Naive thymus-derived CD4-positive, alpha-beta T cell (primary cell): ENCODE measurements around the gene DNM3. TPM values are rescaled to one million over a fixed set of nuclear protein-coding genes. Genes with fewer than 3 reads are reported as not detected.

Experiments
- ATAC-seq: fragments of 150-1000 bp; cut with Tn5 transposase; 2 replicates; pipeline ENCODE4 v1.10.0; 2021; ENCODE audit warnings: mild to moderate bottlenecking, moderate library complexity
- CTCF ChIA-PET: fragments of 350-600 bp; sonication (Branson Sonifier 250); formaldehyde crosslinking; loops from one replicate; lab custom pipeline; 2021; ENCODE audit warnings: antibody characterized with exemption; lab: Charles Lee
- POLR2A ChIA-PET: fragments of 350-600 bp; sonication (Branson Sonifier 250); formaldehyde crosslinking; loops from one replicate; lab custom pipeline; 2021; ENCODE audit warnings: antibody characterized with exemption, inconsistent platforms; lab: Charles Lee
- DNase-seq, 9 donors: peaks; one replicate each; pipeline versions ENCODE4 v3.0.0 to v3.0.0-alpha.2; 2020 to 2022; ENCODE audit warnings: mixed read lengths in 1 of 9
- H3K27ac ChIP-seq: one replicate; pipeline ENCODE4 v1.7.0; 2013; ENCODE audit warnings: mild to moderate bottlenecking, low read depth, low read length, moderate library complexity
- H3K27me3 ChIP-seq, 2 donors: one replicate each; pipeline ENCODE4 v1.7.0; 2013; ENCODE audit warnings: low read length in 2 of 2, mild to moderate bottlenecking in 2 of 2, moderate library complexity in 2 of 2; ENCODE audit not compliant: control insufficient read depth in 2 of 2, insufficient read depth in 2 of 2
- H3K36me3 ChIP-seq, 3 experiments: 1 replicate in 2 of 3; 2 replicates in 1 of 3; pipeline ENCODE4 v1.7.0; 2013; ENCODE audit warnings: low read length in 3 of 3, mild to moderate bottlenecking in 3 of 3, moderate library complexity in 1 of 3; ENCODE audit not compliant: insufficient read depth in 3 of 3, control insufficient read depth in 2 of 3
- H3K4me1 ChIP-seq, 2 donors: one replicate each; pipeline ENCODE4 v1.7.0; 2013; ENCODE audit warnings: low read length in 2 of 2, mild to moderate bottlenecking in 2 of 2, moderate library complexity in 1 of 2; ENCODE audit not compliant: control insufficient read depth in 2 of 2, insufficient read depth in 2 of 2
- H3K4me3 ChIP-seq: 2 replicates; pipeline ENCODE4 v1.7.0; 2013; ENCODE audit warnings: mild to moderate bottlenecking, low read length
- H3K9me3 ChIP-seq, 3 experiments: 1 replicate in 2 of 3; 2 replicates in 1 of 3; pipeline ENCODE4 v1.7.0; 2013; ENCODE audit warnings: low read length in 3 of 3; ENCODE audit not compliant: control insufficient read depth in 2 of 3
- H3K27ac Mint-ChIP-seq, 9 donors: one replicate each; pipeline ENCODE4 v1.8.0; 2020 to 2022; ENCODE audit warnings: mixed read lengths in 9 of 9, mild to moderate bottlenecking in 8 of 9, moderate library complexity in 5 of 9, inconsistent platforms in 2 of 9
- H3K27me3 Mint-ChIP-seq, 5 donors: one replicate each; pipeline ENCODE4 v1.8.0; 2021 to 2022; ENCODE audit warnings: mixed read lengths in 5 of 5, mild to moderate bottlenecking in 1 of 5
- H3K36me3 Mint-ChIP-seq, 5 donors: one replicate each; pipeline ENCODE4 v1.8.0; 2020 to 2022; ENCODE audit warnings: mixed read lengths in 5 of 5, mild to moderate bottlenecking in 3 of 5, inconsistent platforms in 1 of 5
- H3K4me1 Mint-ChIP-seq, 7 donors: one replicate each; pipeline ENCODE4 v1.8.0; 2020 to 2022; ENCODE audit warnings: mixed read lengths in 7 of 7, mild to moderate bottlenecking in 3 of 7, inconsistent platforms in 1 of 7
- H3K4me3 Mint-ChIP-seq, 10 donors: one replicate each; pipeline ENCODE4 v1.8.0; 2020 to 2022; ENCODE audit warnings: mild to moderate bottlenecking in 10 of 10, mixed read lengths in 10 of 10, moderate library complexity in 6 of 10, inconsistent platforms in 2 of 10
- H3K9me3 Mint-ChIP-seq, 11 donors: one replicate each; pipeline ENCODE4 v1.8.0; 2020 to 2022; ENCODE audit warnings: mixed read lengths in 11 of 11, mild to moderate bottlenecking in 4 of 11, inconsistent platforms in 1 of 11, moderate library complexity in 1 of 11
- intact Hi-C, 2 donors: fragments of 100-400 bp; cut with micrococcal nuclease; formaldehyde crosslinking; loops; one replicate each; pipeline ENCODE4 v1.15.1; 2023
- polyA plus RNA-seq, 2 donors: library from polyadenylated mRNA; unstranded; fragments of 300-500 nt; fragmentation: Illumina TruSeq; gene quantifications; one replicate each; pipeline ENCODE4 v1.2.3, GENCODE V29; 2021
- total RNA-seq, 6 experiments: library from RNA in 5 of 6; stranded (reverse) in 5 of 6; gene quantifications; 1 replicate in 5 of 6; 2 replicates in 1 of 6; pipeline ENCODE4 v1.2.3 and lab custom pipeline; 2021 to 2026

The DNM3 gene
- total and polyA plus RNA-seq, 7 experiments from 2014 or later: 1.2 to 2.5 (median 2.0) TPM

DNA sequence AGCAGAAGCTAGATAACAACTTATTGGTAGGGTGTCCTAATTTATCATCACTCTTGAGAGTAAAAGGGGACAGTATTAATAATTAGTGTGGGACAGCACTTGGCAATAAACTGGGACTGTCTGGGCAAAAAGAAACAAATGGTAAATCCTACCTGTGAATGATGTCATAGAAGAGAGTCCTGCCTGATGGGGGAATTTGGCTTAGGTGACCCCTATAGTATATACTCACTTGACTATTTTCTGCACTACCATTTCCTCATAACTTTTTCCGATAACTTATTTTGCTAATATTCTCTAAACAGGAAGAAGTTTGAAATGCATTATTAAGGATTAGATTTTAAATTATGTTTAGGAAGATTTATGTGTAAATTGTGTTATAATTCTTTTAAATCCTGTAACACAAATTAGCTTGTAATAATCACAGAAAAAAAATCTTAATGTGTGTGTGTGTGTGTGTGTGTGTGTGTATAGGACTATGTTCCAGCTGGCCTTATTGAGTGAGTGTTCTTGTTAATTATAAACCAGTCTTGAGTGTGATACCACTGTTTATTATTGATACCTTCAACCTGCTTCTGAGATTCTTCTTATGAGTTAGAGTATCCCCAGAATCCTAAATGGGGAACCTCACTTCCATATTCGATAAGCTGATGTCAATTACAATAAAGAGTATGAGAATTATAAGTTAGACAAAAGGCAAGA, 435.0 kb downstream of the DNM3 start:
- Histone ChIP-seq H3K9me3 (no peaks in the 10 kb centered on the region), H3K27me3 (no peaks in the 10 kb centered on the region), H3K27ac (no peak overlapping the region), H3K36me3 (no peaks in the 10 kb centered on the region), H3K4me1 (no peaks in the 10 kb centered on the region), H3K4me3 (no peak overlapping the region)
- H3K9me3 Mint-ChIP-seq: peaks cover 0 to 6% (median 0%) of the 10 kb centered on the region in 11 donors
- CTCF ChIA-PET: no interaction called here
- intact Hi-C loops: loop anchor here in 1 of 2 donors (10.0 kb wide), 2 partner anchors 121 to 181 kb away; no protein-coding TSS in a partner anchor
- no peaks in the 10 kb centered on the region for H3K27me3 Mint-ChIP-seq
- DNase-seq: no peak
- H3K4me1 Mint-ChIP-seq: peaks cover 0 to 25% (median 0%) of the 10 kb centered on the region in 7 donors
- H3K4me3 Mint-ChIP-seq: no peak overlapping the region
- POLR2A ChIA-PET: no interaction called here
- H3K36me3 Mint-ChIP-seq: peaks cover 0 to 17% (median 0%) of the 10 kb centered on the region in 5 donors
- H3K27ac Mint-ChIP-seq: no peak overlapping the region
- no peak for ATAC-seq

GRCh38 chr1:172277275-172277674, 436.0 kb downstream of the DNM3 start:
- ChIA-PET POLR2A (no interaction called here), CTCF (no interaction called here)
- ATAC-seq: no peak
- H3K4me1 ChIP-seq: no peaks in the 10 kb centered on the region
- H3K4me1 Mint-ChIP-seq: peaks cover 0 to 20% (median 0%) of the 10 kb centered on the region in 7 donors
- no peak for DNase-seq
- H3K27ac ChIP-seq: no peak overlapping the region
- peaks cover 0 to 17% (median 0%) of the 10 kb centered on the region in 5 donors for H3K36me3 Mint-ChIP-seq
- no peak overlapping the region for H3K27ac Mint-ChIP-seq
- no peak overlapping the region for H3K4me3 ChIP-seq
- no peaks in the 10 kb centered on the region for H3K27me3 ChIP-seq
- H3K4me3 Mint-ChIP-seq: no peak overlapping the region
- intact Hi-C loops: loop anchor here in 1 of 2 donors (10.0 kb wide), 2 partner anchors 122 to 182 kb away; no protein-coding TSS in a partner anchor
- H3K27me3 Mint-ChIP-seq: no peaks in the 10 kb centered on the region
- no peaks in the 10 kb centered on the region for H3K36me3 ChIP-seq
- H3K9me3 Mint-ChIP-seq: peaks cover 0 to 6% (median 0%) of the 10 kb centered on the region in 11 donors
- no peaks in the 10 kb centered on the region for H3K9me3 ChIP-seq

DNA sequence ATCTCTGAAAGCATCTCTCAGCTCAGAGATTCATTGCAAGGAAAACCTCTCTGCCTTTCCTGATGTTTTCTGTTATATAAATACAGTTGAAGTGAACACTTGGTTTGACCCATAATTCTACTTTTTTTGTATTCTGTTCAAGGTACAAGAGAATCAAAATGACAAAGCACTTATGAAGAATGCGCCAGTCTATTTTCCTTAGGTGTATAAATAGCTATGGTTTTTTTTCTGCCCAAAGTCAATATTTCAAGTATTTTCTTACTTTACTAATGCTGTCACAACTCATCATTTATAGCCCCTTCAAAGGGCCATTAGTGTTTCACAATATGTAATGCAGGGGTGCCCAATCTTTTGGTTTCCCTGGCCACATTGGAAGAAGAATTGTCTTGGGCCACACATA, 436.7 kb downstream of the DNM3 start:
- intact Hi-C loops: loop anchor here in 1 of 2 donors (10.0 kb wide), 2 partner anchors 123 to 183 kb away; no protein-coding TSS in a partner anchor
- H3K27ac Mint-ChIP-seq: no peak overlapping the region
- no peak overlapping the region for H3K4me3 Mint-ChIP-seq
- H3K9me3 Mint-ChIP-seq: peaks cover 0 to 6% (median 0%) of the 10 kb centered on the region in 11 donors
- no peaks in the 10 kb centered on the region for H3K36me3 ChIP-seq
- H3K27me3 ChIP-seq: no peaks in the 10 kb centered on the region
- H3K27me3 Mint-ChIP-seq: no peaks in the 10 kb centered on the region
- H3K4me1 Mint-ChIP-seq: peaks cover 0 to 18% (median 0%) of the 10 kb centered on the region in 7 donors
- H3K36me3 Mint-ChIP-seq: peaks cover 0 to 17% (median 0%) of the 10 kb centered on the region in 5 donors
- H3K4me1 ChIP-seq: no peaks in the 10 kb centered on the region
- POLR2A ChIA-PET: no interaction called here
- no peak for ATAC-seq
- CTCF ChIA-PET: interaction anchor here (1.0 kb wide), 1 partner anchor 9 kb away, joined by 4 read pairs; no protein-coding TSS in a partner anchor
- H3K9me3 ChIP-seq: no peaks in the 10 kb centered on the region
- no peak overlapping the region for H3K4me3 ChIP-seq
- DNase-seq: no peak
- H3K27ac ChIP-seq: no peak overlapping the region

- intact Hi-C loops: loop anchor here in 1 of 2 donors (10.0 kb wide), 2 partner anchors 124 to 184 kb away; no protein-coding TSS in a partner anchor
- Mint-ChIP-seq H3K36me3 (peaks cover 0 to 17% (median 0%) of the 10 kb centered on the region in 5 donors), H3K9me3 (peaks cover 0 to 6% (median 0%) of the 10 kb centered on the region in 11 donors), H3K4me3 (no peak overlapping the region), H3K27ac (no peak overlapping the region), H3K27me3 (no peaks in the 10 kb centered on the region), H3K4me1 (peaks cover 0 to 16% (median 0%) of the 10 kb centered on the region in 7 donors)
- POLR2A ChIA-PET: no interaction called here
- H3K36me3 ChIP-seq: no peaks in the 10 kb centered on the region
- ATAC-seq: no peak
- no peaks in the 10 kb centered on the region for H3K4me1 ChIP-seq
- H3K9me3 ChIP-seq: no peaks in the 10 kb centered on the region
- no peak overlapping the region for H3K4me3 ChIP-seq
- H3K27me3 ChIP-seq: no peaks in the 10 kb centered on the region
- no peak overlapping the region for H3K27ac ChIP-seq
- CTCF ChIA-PET: interaction anchor here (1.0 kb wide), 1 partner anchor 9 kb away, joined by 4 read pairs; no protein-coding TSS in a partner anchor
- DNase-seq: no peak
Measured at GRCh38 chr1:172278478-172278877, 437.2 kb downstream of the DNM3 start.

DNA sequence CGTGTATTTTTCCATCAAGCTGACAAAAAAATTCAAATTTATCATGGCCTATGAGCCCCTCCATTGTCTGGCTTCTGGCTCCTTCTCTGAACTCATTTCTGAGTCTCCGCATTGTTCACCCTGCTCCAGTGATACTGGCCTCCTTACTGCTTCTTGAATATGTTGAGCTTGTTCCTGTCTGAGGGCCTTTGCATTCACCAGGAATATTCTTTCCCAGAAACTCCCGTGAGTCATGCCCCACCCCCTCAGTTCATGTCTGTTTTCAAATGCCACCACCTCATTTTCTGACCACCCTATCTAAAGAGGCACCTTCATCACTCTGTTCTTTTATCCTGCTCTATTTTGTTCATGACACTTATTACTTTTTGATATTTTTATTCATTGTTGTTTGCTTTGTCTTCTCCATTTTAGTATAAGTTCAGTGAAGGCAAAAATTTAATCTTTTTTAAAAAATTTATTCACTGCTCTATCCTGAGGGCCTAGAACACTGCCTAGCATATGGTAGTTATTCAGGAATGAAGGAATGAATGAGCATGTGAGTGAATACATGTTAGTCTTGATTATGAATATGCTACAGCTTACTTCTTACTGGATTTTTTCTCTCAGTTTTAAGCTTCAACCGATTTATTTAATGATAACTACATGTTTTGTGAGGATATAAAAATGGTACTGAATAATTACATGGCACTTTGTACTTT, 438.8 kb downstream of the DNM3 start:
- Histone ChIP-seq H3K4me1 (no peaks in the 10 kb centered on the region), H3K36me3 (no peaks in the 10 kb centered on the region), H3K4me3 (no peak overlapping the region), H3K27me3 (no peaks in the 10 kb centered on the region), H3K9me3 (no peaks in the 10 kb centered on the region), H3K27ac (no peak overlapping the region)
- ChIA-PET CTCF (no interaction called here), POLR2A (interaction anchor here (0.6 kb wide), 1 partner anchor 28 kb away, joined by 4 read pairs; no protein-coding TSS in a partner anchor)
- Mint-ChIP-seq H3K27me3 (no peaks in the 10 kb centered on the region), H3K4me3 (no peak overlapping the region), H3K9me3 (peaks cover 0 to 6% (median 0%) of the 10 kb centered on the region in 11 donors), H3K27ac (peak overlapping the region in 2 of 9 donors; percentile 14 to 19), H3K36me3 (peaks cover 0 to 11% (median 0%) of the 10 kb centered on the region in 5 donors), H3K4me1 (peaks cover 0 to 3% (median 0%) of the 10 kb centered on the region in 7 donors)
- intact Hi-C loops: loop anchor here in 1 of 2 donors (10.0 kb wide), 2 partner anchors 125 to 185 kb away; no protein-coding TSS in a partner anchor
- DNase-seq: no peak
- ATAC-seq: no peak

- no peak overlapping the region for H3K4me3 Mint-ChIP-seq
- ChIA-PET CTCF (no interaction called here), POLR2A (no interaction called here)
- no peak overlapping the region for H3K27ac Mint-ChIP-seq
- intact Hi-C loops: no loop called here
- peaks cover 0 to 5% (median 0%) of the 10 kb centered on the region in 7 donors for H3K4me1 Mint-ChIP-seq
- Histone ChIP-seq H3K36me3 (no peaks in the 10 kb centered on the region), H3K4me1 (no peaks in the 10 kb centered on the region), H3K27ac (no peak overlapping the region), H3K27me3 (no peaks in the 10 kb centered on the region), H3K9me3 (no peaks in the 10 kb centered on the region), H3K4me3 (no peak overlapping the region)
- no peak for DNase-seq
- H3K9me3 Mint-ChIP-seq: peaks cover 0 to 5% (median 0%) of the 10 kb centered on the region in 11 donors
- no peak for ATAC-seq
- peaks cover 0 to 9% (median 0%) of the 10 kb centered on the region in 5 donors for H3K36me3 Mint-ChIP-seq
- H3K27me3 Mint-ChIP-seq: no peaks in the 10 kb centered on the region
Measured at GRCh38 chr1:172283766-172284165, 442.5 kb downstream of the DNM3 start.
